NCI-H345 treated with DMSO at 0.1 percent for 48 hours (cell line): ENCODE measurements around the gene SKA2.
"Not testable (repeated sequence)": the region's sequence is repeated elsewhere in the genome, so short reads cannot be mapped to it uniquely, and the experiment has no call there.

ENCODE experiments used
- DNase-seq: peaks from one replicate; lab custom pipeline; 2025; ENCODE audit not compliant: unreplicated experiment; lab: John Stamatoyannopoulos, UW

SKA2 gene, protein sequence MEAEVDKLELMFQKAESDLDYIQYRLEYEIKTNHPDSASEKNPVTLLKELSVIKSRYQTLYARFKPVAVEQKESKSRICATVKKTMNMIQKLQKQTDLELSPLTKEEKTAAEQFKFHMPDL

GRCh38 chr17:59154721-59155438, at the start of gene SKA2:
SKA2 (minus strand) TSS chr17:59155186; CDS start chr17:59155163, 23 bp downstream.
- peak; percentile 95 for DNase-seq

- DNase-seq = no peak
Measured at GRCh38 chr17:59202320-59202719, 47.3 kb upstream of the SKA2 start.

DNA sequence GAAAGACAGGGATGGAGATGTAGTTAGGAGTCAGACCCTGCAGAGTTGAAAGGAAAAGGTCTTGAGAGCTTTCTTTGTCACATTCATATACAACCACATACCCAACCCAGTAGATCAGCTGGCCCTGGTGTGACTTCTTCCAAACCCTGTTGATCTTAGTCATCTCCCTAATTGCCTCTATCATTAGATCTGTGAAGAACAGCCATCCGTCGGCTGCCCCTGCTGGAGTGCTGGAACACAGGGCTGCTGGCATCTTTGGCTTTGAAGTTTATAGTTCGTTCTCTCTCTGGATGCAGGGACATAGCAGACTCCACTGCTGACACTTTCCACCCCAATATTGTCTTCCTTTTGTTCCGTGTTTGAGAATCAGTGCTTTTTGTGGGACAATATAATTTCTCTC, 44.4 kb upstream of the SKA2 start:
- DNase-seq = no peak

- DNase-seq = no peak
Measured at GRCh38 chr17:59193336-59193862, 38.4 kb upstream of the SKA2 start.

DNA sequence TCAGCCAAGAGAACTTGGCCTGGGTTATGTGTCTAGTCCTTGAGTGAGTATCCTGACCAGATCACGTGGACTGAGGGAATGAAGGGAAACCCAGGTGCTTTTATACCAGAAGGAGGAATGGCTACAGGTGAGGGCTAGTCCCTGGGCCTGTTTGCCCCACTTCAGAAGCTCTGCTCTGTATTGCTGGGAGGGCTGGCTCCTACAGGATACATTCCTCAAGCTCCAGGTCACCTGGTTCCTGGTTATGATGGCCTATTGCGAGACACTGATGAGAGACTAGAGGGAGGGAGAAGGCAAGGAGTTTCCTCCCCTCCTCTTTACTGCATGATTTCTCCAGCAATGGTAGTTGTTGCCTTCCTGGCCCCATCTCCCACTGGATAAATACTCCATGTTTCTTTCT, 35.8 kb upstream of the SKA2 start:
- DNase-seq = no peak

DNA sequence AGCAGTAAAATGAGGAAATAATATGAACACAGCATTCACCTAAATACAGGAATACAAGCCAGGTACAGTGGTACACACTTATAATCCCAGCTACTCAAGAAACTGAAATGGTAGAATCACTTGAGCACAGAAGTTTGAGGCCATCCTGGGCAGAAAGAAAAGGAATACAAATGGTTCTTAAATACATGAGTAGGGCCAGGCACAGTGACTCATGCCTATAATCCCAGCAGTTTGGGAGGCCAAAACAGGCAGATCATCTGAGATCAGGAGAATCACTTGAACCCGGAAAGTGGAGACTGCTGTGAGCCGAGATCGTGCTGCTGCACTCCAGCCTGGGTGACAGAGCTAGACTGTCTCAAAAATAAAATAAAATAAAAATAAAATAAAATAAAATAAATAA, 31.9 kb upstream of the SKA2 start:
- DNase-seq = no peak

DNA sequence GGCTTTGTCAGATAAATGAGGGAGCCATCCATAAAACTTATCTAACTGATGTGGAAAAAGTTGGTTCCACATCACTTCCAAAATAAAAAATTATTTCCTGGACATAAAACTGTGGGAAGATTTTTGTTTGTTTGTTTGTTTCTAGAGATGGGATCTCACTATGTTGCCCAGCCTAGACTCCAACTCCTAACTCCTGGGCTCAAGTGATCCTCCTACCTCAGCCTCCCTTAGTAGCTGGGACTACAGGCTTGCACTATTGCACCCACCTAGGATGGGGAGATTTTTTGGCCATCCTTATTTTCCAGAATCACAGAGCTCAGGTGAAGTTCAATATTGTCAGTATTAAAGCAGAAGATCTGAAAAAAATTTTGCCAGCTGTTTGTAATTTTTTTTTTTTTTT, 31.0 kb upstream of the SKA2 start:
- DNase-seq = no peak

- DNase-seq = no peak
Measured at GRCh38 chr17:59181481-59181880, 26.5 kb upstream of the SKA2 start.

- DNase-seq = no peak
Measured at GRCh38 chr17:59180626-59181025, 25.6 kb upstream of the SKA2 start.

DNA sequence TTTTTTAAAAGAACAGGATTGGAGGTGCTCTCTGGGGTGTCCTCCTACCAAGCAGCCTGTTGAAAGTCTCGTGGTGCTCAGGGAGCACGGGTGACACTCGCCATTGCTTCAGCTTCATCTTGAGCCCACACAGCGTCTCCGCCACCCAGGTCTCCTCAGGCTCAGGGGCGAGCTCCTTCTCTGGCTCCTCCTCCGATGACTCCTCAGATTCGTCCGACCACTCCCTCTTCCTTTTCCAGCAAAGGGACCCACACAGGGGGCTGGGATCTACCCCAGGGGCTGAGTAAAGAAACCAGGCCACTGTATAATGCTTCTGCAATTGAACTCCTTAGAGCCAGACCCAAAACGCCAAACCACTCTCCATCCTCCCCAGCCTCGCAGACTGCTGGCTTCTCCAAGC, 24.6 kb upstream of the SKA2 start:
- DNase-seq = not testable (repeated sequence)

DNA sequence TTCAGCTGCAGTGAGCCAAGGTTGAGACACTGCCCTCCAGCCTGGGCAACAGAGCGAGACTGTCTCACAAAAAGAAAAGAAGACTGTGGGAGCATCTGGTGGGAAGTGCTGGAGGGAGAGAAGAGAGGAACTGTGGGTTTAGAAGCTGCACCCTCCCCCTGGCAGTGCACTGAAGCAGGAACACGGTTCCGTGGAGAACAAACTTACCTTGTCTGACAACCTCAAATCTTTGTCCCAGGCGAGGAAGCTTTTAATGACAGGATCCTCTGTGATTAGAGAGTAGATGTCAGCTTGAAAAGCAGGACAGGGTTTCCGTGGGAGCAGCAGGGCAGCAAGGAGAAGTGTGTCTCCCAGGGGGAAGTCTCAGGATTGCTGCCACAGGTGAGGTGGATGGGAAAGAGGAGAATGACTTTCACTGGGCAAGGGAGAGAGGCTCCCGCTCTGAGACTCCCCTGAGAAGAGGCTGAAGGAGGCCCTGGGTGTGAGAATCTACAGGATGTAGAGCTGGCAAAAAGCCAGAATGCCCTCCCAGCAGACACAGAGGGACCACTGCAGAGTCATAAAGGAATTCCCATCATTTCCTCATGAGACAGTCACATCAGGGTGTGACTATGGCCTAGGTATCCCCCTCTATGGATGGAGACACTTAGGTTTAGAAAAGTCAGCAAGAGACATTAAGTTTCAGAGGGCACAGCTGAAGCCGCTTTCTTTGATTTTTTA, 23.4 kb upstream of the SKA2 start:
- DNase-seq = no peak

DNA sequence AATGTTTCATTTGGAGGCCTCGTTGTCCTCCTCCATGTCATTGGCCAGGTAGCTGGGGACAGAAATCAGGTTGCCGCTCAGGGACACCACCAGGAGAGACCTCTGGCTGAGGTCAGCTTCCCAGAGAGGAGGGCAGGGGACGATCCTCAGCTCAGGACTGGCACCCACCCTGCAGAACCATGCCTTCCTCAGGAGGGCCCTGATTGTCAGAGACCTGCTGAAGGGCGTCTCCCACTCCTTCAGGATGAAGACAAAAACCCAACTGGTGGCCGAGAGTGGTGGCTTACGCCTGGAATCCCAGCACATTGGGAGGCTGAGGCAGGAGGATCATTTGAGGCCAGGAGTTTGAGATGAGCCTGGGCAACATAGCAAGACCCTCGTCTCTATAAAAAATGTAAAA, 20.1 kb upstream of the SKA2 start:
- no peak for DNase-seq

- DNase-seq = no peak
Measured at GRCh38 chr17:59174671-59175070, 19.7 kb upstream of the SKA2 start.

DNA sequence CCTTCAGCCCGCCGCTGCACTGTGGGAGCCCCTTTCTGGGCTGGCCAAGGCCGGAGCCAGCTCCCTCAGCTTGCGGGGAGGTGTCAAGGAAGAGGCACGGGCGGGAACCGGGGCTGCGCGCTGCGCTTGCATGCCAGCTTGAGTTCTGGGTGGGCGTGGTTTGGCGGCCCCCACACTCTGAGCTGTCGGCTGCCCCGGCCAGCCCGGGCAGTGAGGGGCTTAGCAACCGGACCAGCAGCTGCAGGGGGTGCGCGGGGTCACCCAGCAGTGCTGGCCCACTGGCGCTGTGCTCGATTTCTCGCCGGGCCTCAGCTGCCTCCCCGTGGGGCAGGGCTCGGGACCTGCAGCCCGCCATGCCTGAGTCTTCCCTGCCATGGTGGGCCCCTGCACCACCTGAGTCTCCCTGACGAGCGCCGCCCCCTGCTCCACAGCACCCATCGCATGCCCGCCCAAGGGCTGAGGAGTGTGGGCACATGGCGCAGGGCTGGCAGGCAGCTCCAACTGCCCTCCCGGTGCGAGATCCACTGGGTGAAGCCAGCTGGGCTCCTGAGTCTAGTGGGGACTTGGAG, 17.5 kb upstream of the SKA2 start:
- no peak for DNase-seq

DNA sequence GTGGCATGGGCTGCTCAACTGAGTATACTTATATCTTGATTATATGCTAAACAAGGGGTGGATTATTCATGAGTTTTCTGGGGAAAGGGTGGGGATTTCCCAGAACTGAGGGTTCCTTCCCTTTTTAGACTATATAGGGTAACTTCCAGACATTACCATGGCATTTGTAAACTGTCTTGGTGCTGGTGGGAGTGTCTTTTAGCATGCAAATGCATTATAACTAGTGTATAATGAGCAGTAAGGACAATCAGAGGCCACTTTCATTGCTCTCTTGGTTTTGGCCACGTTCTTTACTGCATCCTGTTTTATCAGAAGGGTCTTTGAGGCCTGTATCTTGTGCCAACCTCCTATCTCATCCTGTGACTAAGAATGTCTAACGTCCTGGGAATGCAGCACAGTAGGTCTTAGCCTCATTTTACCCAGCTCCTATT, 12.6 kb upstream of the SKA2 start:
- no peak for DNase-seq

DNA sequence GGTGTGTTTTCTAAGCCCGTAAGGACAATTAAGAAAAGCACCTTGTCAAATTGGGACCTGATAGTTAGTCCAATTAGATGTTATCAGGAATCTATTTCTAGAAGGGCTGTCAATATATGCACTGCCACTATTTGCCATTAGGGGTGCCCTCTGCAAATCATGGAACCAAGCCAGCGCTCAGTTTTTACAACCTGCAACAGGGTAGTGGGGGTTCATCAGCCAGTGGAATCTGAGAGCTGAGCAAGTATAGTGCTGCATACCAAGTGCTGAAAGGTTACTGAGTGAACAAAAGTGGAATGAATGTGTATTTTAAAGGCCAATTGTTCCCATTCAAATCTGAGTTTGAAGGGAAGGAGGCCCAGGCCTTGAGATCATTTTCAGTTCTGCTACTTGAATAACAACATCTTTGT, 11.0 kb upstream of the SKA2 start:
- DNase-seq = no peak

DNA sequence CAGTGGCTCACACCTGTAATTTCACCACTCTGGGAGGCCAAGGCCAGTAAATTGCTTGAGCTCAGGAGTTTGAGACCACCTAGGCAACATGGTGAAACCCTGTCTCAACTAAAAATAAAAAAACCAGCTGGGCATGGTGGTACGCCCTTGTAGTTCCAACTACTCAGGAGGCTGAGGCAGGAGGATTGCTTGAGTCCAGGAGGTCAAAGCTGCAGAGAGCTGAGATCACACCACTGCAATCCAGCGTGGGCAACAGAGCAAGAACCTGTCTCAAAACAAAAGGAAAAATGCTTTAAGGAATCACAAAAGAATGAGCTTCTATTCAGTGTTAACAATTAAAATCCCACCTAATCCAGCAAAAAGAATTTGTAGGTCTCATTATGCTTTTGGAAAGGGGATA, 6.5 kb upstream of the SKA2 start:
- no peak for DNase-seq

GRCh38 chr17:59160157-59161025, 5.4 kb upstream of the SKA2 start:
- DNase-seq = no peak

DNA sequence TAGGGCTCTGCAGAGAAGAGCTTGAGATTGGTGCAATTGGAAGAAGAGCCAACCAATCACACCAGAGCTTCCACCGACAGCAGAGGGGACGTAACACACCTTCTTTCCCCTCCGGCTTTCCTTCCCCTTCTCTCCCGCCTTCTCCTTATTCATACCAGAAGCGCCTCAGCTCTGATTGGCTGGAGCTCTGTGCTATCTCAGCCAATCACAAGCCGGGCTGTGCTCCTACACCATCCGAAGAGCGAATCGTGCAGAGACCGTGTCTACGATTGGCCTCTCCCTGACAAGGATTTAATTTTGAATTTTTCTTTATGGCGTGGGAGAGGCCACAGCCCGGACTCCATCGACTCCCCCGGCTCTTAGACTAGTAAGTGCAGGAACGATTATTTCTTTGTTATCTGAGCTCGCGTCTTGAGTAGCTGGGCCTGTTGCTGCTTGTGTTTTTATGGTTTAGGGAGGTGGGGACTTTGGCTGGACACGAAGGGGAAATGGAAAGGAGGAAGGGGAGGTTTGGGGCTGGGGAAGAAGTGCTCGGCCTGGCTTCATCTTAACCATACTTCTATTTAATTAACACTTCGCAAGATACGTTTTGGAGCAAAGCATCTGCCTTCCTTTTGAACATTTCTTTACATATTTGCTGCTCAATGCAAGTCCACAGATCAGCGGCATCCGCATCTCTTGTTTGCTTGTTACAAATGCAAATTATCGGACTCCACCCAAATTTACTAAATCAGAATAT, 622 bp upstream of the SKA2 start, which contains the start of gene PRR11:
Gene PRR11 (plus strand): TSS at position 308 of the 739 bp plus-strand sequence. CDS start 14,007 bp downstream, outside the sequence.
- peak; percentile 99 for DNase-seq

GRCh38 chr17:59154292-59154720, 680 bp downstream of the SKA2 start:
- DNase-seq = peak; percentile 65
